Loucy (cell line): ENCODE data around the gene VIPR1.
"Not testable (repeated sequence)": the region's sequence is repeated elsewhere in the genome, so short reads cannot be mapped to it uniquely, and the experiment has no call there.

ENCODE experiments used
- H2AFZ ChIP-seq: fragments of 200-600 bp; sonication (generic); 2 replicates; pipeline ENCODE4 v1.6.0; 2016; ENCODE audit warnings: antibody characterized with exemption, mild to moderate bottlenecking, low read length, moderate library complexity
- H3F3A ChIP-seq: fragments of 200-600 bp; 2 replicates; pipeline ENCODE4 v1.6.0; 2016; ENCODE audit warnings: antibody characterized with exemption, low read depth, mild to moderate bottlenecking
- H3K27me3 ChIP-seq: fragments of 200-600 bp; sonication (generic); 2 replicates; pipeline ENCODE4 v1.6.1; 2014; ENCODE audit warnings: low read length, mild to moderate bottlenecking; ENCODE audit not compliant: insufficient read depth, poor library complexity, severe bottlenecking
- H3K36me3 ChIP-seq: fragments of 200-600 bp; sonication (generic); 2 replicates; pipeline ENCODE4 v1.6.1; 2016; ENCODE audit warnings: low read length; ENCODE audit not compliant: insufficient read depth
- H3K4me1 ChIP-seq: fragments of 200-600 bp; sonication (generic); 2 replicates; pipeline ENCODE4 v1.5.1; 2014; ENCODE audit warnings: low read length, mild to moderate bottlenecking; ENCODE audit not compliant: insufficient read depth, poor library complexity, severe bottlenecking
- H3K4me2 ChIP-seq: fragments of 200-600 bp; sonication (generic); 2 replicates; pipeline ENCODE4 v1.6.0; 2014; ENCODE audit warnings: antibody characterized with exemption, low read length, low read depth, mild to moderate bottlenecking; ENCODE audit not compliant: poor library complexity, severe bottlenecking
- H3K4me3 ChIP-seq: fragments of 200-600 bp; sonication (generic); 2 replicates; pipeline ENCODE4 v1.5.1; 2014; ENCODE audit warnings: low read length, mild to moderate bottlenecking, mixed read lengths; ENCODE audit not compliant: poor library complexity, severe bottlenecking
- H3K79me2 ChIP-seq: fragments of 200-600 bp; sonication (generic); 2 replicates; pipeline ENCODE4 v1.6.1; 2014; ENCODE audit warnings: low read length; ENCODE audit not compliant: insufficient read depth
- H3K9ac ChIP-seq: fragments of 200-600 bp; sonication (generic); 2 replicates; pipeline ENCODE4 v1.6.0; 2014; ENCODE audit warnings: mild to moderate bottlenecking, low read depth, low read length, moderate library complexity; ENCODE audit not compliant: poor library complexity, severe bottlenecking
- H3K9me2 ChIP-seq: fragments of 200-600 bp; sonication (generic); replicated peaks from 2 replicates; pipeline ENCODE4 v1.6.1; 2016; ENCODE audit warnings: low read depth, low read length, mixed read lengths
- H3K9me3 ChIP-seq: fragments of 200-600 bp; sonication (generic); 2 replicates; pipeline ENCODE4 v1.6.1; 2014; ENCODE audit warnings: mild to moderate bottlenecking, antibody characterized with exemption, low read length, low read depth; ENCODE audit not compliant: insufficient read depth
- H4K20me1 ChIP-seq: fragments of 200-600 bp; sonication (generic); 2 replicates; pipeline ENCODE4 v1.6.0; 2014; ENCODE audit warnings: antibody characterized with exemption, low read length, mild to moderate bottlenecking; ENCODE audit not compliant: insufficient read depth, poor library complexity, severe bottlenecking
- EZH2phosphoT487 ChIP-seq: fragments of 200-600 bp; IDR thresholded peaks from 2 replicates; pipeline ENCODE4 v1.6.1; 2018; ENCODE audit warnings: antibody characterized with exemption, mild to moderate bottlenecking, moderate library complexity, borderline replicate concordance
- TF ChIP-seq, protein P1 (sequence below): fragments of 200-600 bp; sonication (generic); conservative IDR thresholded peaks from 2 replicates; pipeline ENCODE4 v1.5.1; 2014; ENCODE audit warnings: mild to moderate bottlenecking, antibody characterized with exemption, low read length

The VIPR1 gene

GRCh38 chr3:42556089-42556632 is 53.7 kb downstream of the VIPR1 start:
- Histone ChIP-seq H3F3A (no peaks in the 10 kb centered on the region), H3K4me3 (peak overlapping the region; percentile 36), H3K9me2 (no peaks in the 10 kb centered on the region), H3K9me3 (no peaks in the 10 kb centered on the region), H3K27me3 (no peaks in the 10 kb centered on the region), H3K4me2 (peak overlapping the region; percentile 61), H3K4me1 (peaks cover 26% of the 10 kb centered on the region), H3K36me3 (peaks cover 54% of the 10 kb centered on the region), H3K79me2 (no peaks in the 10 kb centered on the region), H2AFZ (no peak overlapping the region), H3K9ac (peak overlapping the region; percentile 50), H4K20me1 (no peaks in the 10 kb centered on the region)
- TF ChIP-seq, protein P1, sequence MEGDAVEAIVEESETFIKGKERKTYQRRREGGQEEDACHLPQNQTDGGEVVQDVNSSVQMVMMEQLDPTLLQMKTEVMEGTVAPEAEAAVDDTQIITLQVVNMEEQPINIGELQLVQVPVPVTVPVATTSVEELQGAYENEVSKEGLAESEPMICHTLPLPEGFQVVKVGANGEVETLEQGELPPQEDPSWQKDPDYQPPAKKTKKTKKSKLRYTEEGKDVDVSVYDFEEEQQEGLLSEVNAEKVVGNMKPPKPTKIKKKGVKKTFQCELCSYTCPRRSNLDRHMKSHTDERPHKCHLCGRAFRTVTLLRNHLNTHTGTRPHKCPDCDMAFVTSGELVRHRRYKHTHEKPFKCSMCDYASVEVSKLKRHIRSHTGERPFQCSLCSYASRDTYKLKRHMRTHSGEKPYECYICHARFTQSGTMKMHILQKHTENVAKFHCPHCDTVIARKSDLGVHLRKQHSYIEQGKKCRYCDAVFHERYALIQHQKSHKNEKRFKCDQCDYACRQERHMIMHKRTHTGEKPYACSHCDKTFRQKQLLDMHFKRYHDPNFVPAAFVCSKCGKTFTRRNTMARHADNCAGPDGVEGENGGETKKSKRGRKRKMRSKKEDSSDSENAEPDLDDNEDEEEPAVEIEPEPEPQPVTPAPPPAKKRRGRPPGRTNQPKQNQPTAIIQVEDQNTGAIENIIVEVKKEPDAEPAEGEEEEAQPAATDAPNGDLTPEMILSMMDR = no peak
- no peak for TF ChIP-seq EZH2phosphoT487

- H3K4me1 ChIP-seq = peaks cover 26% of the 10 kb centered on the region
- H3K79me2 ChIP-seq, H3K27me3 ChIP-seq, H3K9me3 ChIP-seq, H3F3A ChIP-seq, H4K20me1 ChIP-seq, H2AFZ ChIP-seq, H3K9me2 ChIP-seq: not testable (repeated sequence)
- H3K4me3 ChIP-seq = peak overlapping the region; percentile 36
- H3K36me3 ChIP-seq = peaks cover 53% of the 10 kb centered on the region
- peak overlapping the region; percentile 50 for H3K9ac ChIP-seq
- H3K4me2 ChIP-seq = peak overlapping the region; percentile 61
These were observed 54.4 kb downstream of the VIPR1 start for GRCh38 chr3:42556817-42557216.

GRCh38 chr3:42557854-42558253 is 55.4 kb downstream of the VIPR1 start:
- H3K36me3 ChIP-seq = peaks cover 51% of the 10 kb centered on the region; the same call in 1 of the 2 replicates
- H3K79me2 ChIP-seq = no peaks in the 10 kb centered on the region
- H3K4me3 ChIP-seq = no peak overlapping the region
- H3K4me2 ChIP-seq = no peak overlapping the region
- no peaks in the 10 kb centered on the region for H3K27me3 ChIP-seq
- H3K9me3 ChIP-seq = no peaks in the 10 kb centered on the region
- H3K9ac ChIP-seq = no peak overlapping the region
- H3K9me2 ChIP-seq = no peaks in the 10 kb centered on the region
- H2AFZ ChIP-seq = no peak overlapping the region
- no peaks in the 10 kb centered on the region for H4K20me1 ChIP-seq
- TF ChIP-seq EZH2phosphoT487 = no peak
- TF ChIP-seq, protein P1 = peak; percentile 80
- peaks cover 26% of the 10 kb centered on the region for H3K4me1 ChIP-seq
- H3F3A ChIP-seq = no peaks in the 10 kb centered on the region
